ENCODE measurements around the gene PCBP3.

DNA sequence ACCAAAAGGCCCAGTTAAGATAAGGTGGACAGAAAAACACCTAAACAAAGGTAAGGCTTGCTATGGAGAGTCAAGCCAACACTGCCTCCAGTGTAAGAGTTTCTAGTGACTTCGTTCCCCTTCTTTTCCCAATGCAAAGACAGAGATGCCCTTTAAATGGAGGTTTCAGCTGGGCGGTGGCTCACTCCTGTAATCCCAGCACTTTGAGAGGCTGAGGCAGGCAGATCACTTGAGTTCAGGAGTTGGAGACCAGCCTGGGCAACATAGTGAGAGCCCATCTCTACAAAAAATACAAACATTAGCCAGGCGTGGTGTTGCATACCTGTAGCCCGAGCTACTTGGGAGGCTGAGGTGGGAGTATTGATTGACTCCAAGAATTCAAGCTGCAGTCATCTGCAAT, 314.0 kb downstream of the PCBP3 start:
- TF ChIP-seq, protein P1, sequence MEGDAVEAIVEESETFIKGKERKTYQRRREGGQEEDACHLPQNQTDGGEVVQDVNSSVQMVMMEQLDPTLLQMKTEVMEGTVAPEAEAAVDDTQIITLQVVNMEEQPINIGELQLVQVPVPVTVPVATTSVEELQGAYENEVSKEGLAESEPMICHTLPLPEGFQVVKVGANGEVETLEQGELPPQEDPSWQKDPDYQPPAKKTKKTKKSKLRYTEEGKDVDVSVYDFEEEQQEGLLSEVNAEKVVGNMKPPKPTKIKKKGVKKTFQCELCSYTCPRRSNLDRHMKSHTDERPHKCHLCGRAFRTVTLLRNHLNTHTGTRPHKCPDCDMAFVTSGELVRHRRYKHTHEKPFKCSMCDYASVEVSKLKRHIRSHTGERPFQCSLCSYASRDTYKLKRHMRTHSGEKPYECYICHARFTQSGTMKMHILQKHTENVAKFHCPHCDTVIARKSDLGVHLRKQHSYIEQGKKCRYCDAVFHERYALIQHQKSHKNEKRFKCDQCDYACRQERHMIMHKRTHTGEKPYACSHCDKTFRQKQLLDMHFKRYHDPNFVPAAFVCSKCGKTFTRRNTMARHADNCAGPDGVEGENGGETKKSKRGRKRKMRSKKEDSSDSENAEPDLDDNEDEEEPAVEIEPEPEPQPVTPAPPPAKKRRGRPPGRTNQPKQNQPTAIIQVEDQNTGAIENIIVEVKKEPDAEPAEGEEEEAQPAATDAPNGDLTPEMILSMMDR (IDR thresholded peaks at IDR 0.05; ENCODE audit: low read depth, low read length): no peak
- TF ChIP-seq POLR2A (IDR thresholded peaks at IDR 0.05; ENCODE audit: extremely low read depth, insufficient read length): no peak
- TF ChIP-seq, protein P2, sequence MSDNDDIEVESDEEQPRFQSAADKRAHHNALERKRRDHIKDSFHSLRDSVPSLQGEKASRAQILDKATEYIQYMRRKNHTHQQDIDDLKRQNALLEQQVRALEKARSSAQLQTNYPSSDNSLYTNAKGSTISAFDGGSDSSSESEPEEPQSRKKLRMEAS (IDR thresholded peaks at IDR 0.05; ENCODE audit: low read depth, low read length): no peak
- TF ChIP-seq MYC (IDR thresholded peaks at IDR 0.05; ENCODE audit: low read depth, low read length): no peak
